NOMO-1 (cell line): Measurements from ENCODE around the gene NOXA1.
"Not testable (repeated sequence)": the region's sequence is repeated elsewhere in the genome, so short reads cannot be mapped to it uniquely, and the experiment has no call there.

ENCODE experiments used
- DNase-seq, 2 experiments: peaks; one replicate each; lab custom pipeline; 2025; ENCODE audit not compliant: unreplicated experiment in 2 of 2; lab: John Stamatoyannopoulos, UW

NOXA1 gene

DNA sequence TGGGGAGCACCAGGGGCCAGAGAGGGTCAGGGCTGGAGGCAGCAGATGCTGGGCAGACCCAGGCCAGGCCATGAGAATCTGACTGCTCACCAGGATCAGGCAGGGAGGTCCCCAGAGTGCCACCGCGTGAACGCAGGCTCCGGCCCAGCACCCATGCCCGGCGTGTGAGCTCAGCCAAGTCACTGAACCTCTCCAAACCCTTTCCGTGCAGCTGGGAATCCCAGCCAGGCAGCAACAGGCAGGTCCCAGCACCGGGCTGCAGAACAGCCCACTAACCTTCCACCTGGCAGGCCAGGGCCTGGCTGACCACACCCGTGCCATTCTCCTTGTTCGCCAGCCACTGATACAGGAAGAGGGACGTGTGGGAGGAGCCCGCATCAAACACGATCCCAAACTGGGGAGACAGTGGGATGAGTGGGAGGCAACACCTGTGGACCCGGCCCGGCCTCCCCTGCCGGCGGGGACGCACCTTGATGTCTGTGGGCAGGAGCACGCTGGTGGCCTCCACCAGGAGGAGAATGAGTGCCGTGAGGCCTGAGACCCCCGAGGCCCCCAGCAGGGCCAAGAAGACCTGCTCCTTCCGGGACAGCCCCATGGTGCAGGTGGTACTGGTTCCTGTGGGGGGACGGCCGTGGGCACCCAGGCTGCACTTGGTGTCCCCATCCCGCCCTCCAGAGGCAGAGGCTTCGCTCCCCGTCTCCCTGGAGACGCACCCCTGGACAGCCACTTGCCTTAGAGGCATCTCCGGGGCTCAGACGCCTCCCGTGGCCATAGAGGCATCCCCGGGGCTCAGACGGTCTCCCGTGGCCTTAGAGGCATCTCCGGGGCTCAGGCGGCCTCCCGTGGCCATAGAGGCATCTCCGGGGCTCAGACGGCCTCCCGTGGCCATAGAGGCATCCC, 14.7 kb downstream of the NOXA1 start:
- no peak for DNase-seq

DNA sequence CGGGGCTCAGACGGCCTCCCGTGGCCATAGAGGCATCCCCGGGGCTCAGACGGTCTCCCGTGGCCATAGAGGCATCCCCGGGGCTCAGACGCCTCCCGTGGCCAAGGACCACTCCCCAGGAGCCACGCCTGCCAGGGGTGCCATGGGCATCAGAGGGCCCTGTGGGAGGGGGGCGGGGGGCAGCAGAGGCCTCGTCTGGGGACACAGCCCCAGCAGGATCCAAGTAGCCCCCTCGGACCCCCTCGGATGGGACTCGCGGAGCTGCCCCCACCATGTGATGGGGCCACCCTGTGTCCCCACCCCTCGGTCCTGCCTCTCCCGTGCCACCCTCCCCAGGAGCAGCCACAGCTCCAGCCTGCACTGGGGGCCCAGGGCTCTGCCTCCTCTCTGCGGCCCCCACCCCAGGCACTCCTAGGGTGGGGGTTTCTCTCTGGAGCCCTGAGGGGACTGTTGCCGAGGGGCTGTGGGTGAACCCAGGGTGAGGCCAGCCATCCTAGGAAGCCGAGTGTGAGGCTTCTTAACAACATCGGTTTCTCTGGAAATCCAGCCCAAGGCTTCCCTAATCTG, 15.5 kb downstream of the NOXA1 start:
- DNase-seq = no peak

DNA sequence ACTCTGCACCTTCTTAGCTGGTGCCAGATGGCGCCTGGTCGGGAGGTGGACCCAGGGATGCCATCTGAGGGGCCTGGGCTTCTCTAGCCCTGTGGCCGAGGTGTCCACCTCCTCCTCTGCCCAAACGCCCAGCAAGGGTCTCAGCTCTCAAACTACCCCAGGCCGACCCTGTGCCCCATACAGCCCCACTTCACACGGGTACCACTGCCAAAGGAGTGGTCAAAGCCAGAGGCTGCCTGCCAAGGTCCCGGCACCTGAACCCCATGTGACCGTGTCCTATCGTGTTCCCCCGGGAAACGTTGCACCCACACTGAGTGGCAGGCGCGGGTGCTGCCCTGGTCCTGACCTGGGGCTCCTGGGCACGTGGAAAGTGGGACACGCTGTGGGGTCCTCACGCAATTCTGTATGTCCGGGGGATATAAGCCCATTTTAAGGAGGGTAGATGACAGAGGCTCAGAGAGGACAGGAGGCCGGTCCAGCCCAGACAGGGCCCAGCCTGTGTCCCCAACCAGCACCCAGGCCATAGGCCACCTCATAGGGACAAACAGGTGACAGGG, 16.0 kb downstream of the NOXA1 start:
- no peak for DNase-seq

DNA sequence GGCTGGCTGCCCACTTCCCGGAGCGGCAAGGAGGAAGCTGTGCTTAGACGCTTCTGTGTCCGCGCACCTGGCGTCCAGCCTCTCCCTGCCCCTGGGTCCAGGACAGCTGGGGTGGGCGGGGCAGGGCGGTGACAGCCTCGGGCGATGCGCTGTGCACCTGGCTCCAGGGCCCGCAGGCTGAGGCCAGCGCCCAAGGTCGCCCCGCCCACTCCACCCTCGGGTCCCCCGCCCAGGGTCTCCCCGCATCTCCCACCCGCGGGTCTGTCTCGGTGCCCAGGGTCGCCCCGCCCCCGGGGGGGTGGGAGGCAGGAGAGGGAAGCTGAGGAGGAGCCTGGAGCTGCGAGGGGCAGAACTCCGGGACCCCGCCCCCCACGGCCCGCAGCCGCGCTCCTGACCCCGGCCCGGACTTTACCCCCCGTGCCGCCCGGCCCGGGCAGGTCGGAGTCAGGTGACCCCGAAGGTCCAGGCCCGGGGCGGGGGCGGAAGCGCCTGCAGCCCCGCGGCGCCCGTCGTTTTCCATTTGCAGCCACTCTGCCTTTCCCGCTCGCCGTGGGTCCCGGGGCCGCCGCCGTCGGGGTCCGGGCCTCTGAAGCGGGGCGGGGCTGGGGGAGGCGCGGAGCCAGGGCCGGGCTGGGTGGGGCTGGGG, 18.2 kb downstream of the NOXA1 start, which contains the start of gene ENTPD8:
ENTPD8 (minus strand) TSS at position 69 of the 646 bp plus-strand sequence. CDS start 3,072 bp downstream, outside the sequence.
- DNase-seq = peak; percentile 40 to 63

DNA sequence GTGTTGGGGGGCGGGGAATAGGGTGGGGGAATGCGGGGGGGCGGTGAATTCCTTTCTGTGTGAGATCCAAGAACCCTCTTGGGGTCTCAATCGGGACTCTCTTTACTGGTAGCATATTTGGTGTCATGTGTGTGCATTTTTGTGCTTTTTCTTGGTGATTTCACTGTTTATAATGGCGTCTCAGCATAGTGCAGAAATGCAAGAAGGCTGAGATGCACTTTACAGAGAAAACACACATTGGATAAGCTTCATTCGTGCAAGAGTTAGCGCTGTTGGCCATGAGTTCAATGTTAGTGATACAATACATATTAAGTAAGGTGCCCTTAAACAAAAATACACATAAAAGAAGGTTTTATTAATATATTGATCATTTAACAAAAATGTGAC, 18.7 kb downstream of the NOXA1 start:
- no peak for DNase-seq

DNA sequence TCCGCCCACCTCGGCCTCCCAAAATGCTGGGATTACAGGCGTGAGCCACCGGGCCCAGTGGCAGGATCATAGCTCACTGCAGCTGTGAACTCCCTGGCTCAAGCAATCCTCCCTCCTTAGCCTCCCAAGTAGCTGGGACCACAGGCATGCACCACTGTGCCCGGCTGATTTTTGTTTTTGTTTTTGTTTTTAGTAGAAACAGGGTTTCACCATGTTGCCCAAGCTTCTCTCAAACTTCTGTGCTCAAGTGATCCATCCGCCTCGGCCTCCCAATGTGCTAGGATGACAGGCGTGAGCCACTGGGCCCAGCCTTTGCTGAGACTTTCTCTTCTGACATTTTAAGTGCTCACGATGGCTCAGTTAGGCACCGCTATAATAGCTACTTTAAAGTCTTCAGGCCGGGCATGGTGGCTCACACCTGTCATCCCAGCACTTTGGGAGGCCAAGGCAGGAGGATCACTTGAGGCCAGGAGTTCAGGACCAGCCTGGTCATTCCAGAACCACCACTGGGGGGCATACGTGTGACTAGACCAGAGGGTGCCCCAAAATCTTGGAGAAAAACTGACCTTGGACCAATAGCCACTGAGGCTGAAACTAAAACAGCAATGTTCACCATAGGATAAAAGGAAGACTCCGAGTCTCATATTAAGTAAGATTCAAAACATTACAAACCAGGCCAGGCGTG, 21.1 kb downstream of the NOXA1 start:
- no peak for DNase-seq

DNA sequence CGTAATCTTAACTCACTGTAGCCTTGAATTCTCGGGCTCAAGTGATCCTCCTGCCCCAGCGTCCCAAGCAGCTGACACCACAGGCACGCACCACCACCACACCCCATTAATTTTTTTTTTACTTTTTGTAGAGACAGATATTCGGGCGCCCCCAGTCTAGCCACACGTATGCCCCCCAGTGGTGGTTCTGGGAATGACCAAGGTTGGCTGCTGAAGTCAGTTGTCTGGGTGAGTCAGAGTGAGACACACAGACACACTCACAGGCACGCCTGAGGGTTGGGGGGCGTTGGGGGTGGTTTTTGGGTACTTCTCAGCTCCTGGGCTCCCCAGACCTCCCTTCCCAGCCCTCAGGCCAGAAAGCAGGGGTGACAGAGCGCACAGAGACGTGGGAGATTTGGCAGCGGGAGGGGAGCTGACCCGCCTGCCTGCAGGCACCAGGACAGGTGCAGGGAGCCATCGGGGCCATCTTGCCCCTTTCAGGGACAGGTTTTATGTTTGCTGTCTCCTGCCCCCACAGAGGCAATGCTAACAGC, 22.1 kb downstream of the NOXA1 start:
- DNase-seq = peak; percentile 65 to 67

DNA sequence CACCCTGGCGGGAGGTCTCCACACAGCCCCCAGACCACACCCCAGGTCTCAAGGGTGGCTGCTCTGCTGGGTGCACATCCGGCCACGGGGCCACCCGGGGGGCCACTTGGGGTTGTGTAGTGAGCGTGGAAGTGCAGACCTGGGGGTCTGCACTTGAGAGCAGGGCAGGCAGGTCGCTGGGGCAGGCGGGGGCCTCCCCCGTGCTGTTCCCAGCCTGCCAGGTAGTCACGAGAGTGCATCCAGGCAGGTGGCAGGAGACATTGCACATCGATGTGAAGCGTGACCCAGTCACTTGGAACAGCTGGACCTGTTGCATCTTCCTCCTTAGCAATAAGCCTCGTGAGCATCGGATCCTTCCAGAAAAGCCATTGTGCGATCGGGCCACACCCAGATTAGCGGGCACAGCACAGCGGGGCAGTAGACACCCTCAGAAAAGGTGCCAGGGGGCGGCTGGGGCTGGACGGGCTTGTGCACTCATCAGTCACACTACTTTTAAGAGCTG, 22.8 kb downstream of the NOXA1 start:
- DNase-seq = no peak

DNA sequence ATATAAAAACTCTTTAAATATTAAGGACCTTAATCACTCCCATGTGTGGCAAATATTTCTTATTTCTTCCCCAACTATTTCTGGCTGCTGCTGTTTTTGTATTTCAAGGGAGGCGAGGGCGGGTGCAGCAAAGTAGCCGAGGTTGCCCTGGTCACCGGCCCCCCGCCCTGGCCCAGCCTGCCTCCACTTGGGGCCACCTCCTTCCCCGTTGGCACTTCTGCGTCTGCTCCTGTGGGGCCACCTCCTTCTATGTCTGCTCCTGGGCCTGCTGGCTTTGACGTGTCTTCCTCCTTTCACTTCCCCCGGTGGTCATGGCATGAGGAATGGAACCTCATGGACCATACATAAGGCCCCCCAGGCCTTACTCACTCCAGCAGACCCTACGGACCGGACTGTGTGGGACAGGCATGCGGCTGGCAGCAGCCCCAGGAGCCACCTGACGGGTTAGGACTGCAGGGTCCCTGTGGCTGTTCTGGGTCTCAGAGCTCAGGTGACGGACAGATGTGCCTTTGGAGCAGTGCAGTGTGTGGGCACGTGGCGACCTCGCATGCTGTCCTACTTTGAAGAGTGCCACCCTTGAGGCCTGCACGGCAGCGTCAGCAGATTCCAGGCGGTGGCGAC, 23.8 kb downstream of the NOXA1 start:
- peak; percentile 85 to 87 for DNase-seq

DNA sequence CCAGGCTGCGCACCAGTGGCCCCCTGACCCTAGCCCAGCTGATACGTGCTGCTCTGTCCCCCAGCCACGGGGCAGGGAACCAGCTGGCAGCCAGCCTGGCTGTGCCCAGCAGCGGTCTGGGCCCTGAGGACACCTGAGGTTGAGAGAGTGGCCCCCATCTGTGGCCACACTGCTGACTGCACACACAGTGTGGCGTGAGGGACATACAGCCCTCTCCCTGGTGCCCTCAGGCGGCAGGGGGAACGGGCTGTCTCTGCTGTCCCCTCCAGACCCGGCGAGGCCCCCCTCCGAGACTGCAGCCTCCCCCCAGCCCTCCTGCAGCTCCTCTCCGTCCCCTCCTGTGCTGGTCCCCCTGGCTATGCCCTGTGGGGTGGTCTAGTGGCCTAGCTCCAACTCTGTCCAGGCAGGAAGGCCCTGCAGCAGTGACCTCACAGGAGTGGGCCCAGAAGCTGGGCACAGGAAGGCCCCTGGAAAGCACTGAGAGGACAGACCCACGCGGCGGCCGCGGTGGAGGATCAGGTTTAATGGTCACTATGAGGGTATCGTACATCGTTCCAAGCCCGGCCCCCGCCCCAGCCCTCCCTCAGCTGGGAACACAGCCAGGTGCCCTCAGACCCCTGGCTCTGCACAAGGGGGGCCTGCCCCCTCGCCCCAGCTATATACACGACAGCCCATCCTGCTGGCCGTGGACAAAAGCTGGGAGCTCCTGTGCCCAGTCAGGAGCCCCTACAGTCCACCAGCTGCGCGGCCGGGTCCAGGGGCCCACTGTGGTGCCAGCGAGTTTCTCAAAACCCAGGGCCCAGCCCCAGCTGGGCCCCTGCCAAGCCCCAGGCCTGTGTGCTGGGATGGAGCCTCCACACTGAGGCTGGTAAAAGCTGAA, 24.8 kb downstream of the NOXA1 start:
- no peak for DNase-seq

DNA sequence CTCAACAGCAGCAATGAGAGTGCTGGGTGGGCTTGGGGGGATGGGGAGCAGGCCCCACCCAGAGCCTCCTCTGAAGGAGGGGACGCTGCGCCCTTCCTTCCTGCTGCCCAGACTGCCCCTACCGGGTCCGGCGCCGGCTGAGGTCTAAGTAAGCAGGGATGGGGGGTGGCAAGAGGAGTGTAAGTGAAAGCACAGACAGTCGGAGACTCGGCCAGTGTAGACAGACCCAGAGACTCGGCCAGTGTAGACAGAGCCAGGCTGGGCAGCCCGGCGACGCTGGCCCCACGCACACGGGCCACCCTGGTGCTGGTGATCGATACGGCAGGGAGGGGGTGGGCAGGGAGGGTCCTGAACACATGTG, 25.4 kb downstream of the NOXA1 start:
- DNase-seq = no peak

DNA sequence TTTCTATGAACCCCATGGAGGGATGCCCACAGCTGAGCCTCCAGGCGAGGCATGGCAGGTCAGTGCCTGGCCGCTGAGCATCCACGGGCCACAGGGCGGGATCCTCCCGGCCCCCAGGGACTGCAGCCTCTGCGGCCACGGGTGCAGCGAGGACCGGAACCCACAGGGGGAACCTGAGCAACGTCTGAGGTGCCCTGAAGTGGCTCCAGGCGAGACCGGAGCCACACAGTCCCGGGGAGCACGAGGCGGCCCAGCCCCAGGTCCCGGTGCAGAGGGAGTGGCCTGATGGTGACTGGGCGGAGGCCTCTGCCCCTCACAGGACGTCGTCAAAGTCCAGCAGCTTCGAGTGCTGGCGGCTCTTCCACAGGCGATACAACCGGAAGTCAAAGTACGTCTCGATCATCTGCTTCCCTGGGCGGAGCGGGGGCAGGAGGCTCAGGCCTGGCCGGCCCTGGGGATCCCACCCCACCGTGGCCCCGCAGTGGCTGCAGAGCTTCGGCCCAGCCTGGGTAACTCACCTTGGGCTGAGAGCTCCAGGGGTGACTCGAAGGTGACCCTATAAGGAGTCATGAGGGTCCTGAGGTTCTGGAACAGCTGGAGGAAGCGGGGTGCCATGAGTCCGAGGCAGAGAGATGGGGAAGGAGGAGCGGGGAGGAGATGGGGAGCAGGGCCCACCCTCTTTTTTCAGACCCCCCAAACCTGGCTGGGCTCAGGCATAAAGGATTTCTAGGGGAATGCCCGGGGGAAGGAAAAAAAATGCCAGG, 26.1 kb downstream of the NOXA1 start:
- no peak for DNase-seq

DNA sequence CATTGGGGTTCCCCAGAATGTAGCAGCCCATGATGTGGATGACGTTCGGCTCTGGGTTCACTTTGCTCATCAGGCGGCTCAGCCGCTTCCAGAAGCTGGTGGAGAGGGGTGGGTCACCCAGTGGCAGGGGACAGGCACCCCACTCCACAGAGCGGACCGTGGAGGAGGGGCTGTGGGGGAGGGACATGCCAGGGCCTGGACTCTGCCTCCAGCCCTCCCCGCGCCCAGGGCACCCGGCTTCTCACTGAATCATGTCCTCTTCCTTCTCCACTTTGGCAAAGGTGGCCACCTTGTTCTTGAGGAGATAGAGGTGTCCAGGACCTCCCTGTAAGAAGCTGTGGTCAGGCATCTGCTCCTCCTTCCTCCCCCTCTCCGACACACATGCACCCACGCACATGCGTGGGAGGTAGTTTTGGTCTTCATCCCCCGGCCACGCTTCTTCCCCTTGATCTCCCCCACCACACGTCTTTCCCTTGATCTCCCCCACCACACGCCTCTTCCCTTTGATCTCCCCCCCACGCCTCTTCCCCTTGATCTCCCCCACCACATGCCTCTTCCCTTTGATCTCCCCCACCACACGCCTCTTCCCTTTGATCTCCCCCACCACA, 26.8 kb downstream of the NOXA1 start:
- DNase-seq = no peak

DNA sequence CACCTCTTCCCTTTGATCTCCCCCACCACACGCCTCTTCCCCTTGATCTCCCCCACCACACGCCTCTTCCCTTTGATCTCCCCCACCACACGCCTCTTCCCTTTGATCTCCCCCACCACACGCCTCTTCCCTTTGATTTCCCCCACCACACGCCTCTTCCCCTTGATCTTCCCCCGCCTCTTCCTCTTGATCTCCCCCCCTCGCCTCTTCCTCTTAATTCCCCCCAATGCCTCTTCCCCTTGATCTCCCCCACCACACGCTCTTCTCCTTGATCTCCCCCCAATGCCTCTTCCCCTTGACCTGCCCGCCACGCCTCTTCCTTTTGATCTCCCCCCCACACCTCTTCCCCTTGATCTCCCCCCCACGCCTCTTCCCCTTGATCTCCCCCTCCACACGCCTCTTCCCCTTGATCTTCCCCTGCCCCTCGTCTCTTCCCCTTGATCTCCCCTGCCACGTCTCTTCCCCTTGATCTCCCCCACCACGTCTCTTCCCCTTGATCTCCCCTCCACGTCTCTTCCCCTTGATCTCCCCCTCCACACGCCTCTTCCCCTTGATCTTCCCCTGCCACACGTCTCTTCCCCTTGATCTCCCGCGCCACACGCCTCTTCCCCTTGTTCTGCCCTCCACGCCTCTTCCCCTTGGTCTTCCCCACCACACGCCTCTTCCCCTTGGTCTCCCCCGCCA, 27.5 kb downstream of the NOXA1 start:
- DNase-seq = not testable (repeated sequence)

DNA sequence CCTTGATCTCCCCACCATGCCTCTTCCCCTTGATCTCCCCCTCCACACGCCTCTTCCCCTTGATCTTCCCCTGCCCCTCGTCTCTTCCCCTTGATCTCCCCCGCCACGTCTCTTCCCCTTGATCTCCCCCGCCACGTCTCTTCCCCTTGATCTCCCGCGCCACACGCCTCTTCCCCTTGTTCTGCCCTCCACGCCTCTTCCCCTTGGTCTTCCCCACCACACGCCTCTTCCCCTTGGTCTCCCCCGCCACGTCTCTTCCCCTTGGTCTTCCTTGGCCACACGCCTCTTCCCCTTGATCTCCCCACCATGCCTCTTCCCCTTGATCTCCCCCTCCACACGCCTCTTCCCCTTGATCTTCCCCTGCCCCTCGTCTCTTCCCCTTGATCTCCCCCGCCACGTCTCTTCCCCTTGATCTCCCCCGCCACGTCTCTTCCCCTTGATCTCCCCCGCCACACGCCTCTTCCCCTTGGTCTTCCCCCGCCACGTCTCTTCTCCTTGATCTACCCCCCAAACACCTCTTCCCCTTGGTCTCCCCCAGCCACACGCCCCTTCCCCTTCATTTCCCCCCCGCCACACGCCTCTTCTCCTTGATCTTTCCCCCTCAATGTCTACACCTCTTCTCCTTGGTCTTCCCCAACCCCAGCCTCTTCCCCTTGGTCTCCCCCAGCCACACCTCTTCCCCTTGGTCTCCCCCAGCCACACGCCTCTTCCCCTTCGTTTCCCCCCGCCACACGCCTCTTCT, 28.2 kb downstream of the NOXA1 start:
- DNase-seq = not testable (repeated sequence)

DNA sequence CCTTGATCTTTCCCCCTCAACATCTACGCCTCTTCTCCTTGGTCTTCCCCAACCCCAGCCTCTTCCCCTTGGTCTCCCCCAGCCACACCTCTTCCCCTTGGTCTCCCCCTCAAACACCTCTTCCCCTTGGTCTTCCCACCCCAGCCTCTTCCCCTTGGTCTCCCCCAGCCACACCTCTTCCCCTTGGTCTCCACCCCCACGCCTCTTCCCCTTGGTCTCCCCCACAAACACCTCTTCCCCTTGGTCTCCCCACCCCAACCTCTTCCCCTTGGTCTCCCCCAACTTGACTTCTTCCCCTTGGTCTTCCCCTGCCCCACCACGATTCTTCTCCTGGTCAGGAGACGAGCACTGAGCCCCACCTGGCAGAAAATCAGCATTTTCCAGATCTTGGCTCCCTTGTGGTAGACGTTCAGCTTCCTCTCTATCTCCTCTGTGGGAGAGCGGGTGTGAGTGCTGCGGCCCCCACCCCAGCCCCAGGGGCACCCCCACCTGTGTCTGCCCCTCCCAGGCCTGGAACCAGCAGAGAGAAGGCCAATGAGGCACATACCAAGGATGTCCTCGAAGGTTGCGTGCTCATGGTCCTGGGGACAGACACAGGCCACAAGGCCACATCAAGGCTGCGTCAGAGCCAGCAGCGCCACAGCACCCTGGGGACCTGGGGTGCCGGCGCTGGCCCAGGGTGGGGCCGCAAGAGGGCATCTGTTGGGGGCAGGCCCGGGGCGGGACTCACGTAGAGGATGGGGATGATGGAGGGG, 29.0 kb downstream of the NOXA1 start:
- peak in 1 of 2 experiments; percentile 52 for DNase-seq
